Activated CD4-positive, alpha-beta memory T cell treated with anti-CD3 and anti-CD28 coated beads for 36 hours (primary cell): Measurements from ENCODE around the gene FGD3. TPM values are rescaled to one million over a fixed set of nuclear protein-coding genes. Genes with fewer than 3 reads are reported as not detected.
"Not testable (repeated sequence)": the region's sequence is repeated elsewhere in the genome, so short reads cannot be mapped to it uniquely, and the experiment has no call there.

ENCODE experiments used
- CTCF ChIA-PET: fragments of 350-600 bp; sonication (Branson Sonifier 250); formaldehyde crosslinking; loops from one replicate; lab custom pipeline; 2021; ENCODE audit warnings: antibody characterized with exemption, inconsistent platforms; lab: Charles Lee
- POLR2A ChIA-PET: fragments of 350-600 bp; sonication (Branson Sonifier 250); formaldehyde crosslinking; loops from one replicate; lab custom pipeline; 2021; ENCODE audit warnings: antibody characterized with exemption; lab: Charles Lee
- DNase-seq: peaks from one replicate; pipeline ENCODE4 v3.0.0-alpha.2; 2020
- H3K27ac Mint-ChIP-seq: one replicate; pipeline ENCODE4 v1.8.0; 2021; ENCODE audit warnings: mixed read lengths
- H3K27me3 Mint-ChIP-seq: one replicate; pipeline ENCODE4 v1.8.0; 2021; ENCODE audit warnings: mixed read lengths
- H3K36me3 Mint-ChIP-seq: one replicate; pipeline ENCODE4 v1.8.0; 2021; ENCODE audit warnings: mixed read lengths
- H3K4me1 Mint-ChIP-seq: one replicate; pipeline ENCODE4 v1.8.0; 2021; ENCODE audit warnings: low read depth, mixed read lengths
- H3K4me3 Mint-ChIP-seq: one replicate; pipeline ENCODE4 v1.8.0; 2021; ENCODE audit warnings: mild to moderate bottlenecking, mixed read lengths
- H3K9me3 Mint-ChIP-seq: one replicate; pipeline ENCODE4 v1.8.0; 2021; ENCODE audit warnings: mixed read lengths
- intact Hi-C: fragments of 100-400 bp; cut with micrococcal nuclease; formaldehyde crosslinking; loops from one replicate; pipeline ENCODE4 v1.15.1; 2023
- total RNA-seq, 2 experiments: library from RNA; stranded (reverse); gene quantifications; one replicate each; pipeline ENCODE4 v1.2.3, GENCODE V29; 2021

FGD3 gene
- total RNA-seq, 2 experiments from 2014 or later, result 41.3 to 47.7 TPM

- ChIA-PET POLR2A (no interaction called here), CTCF (no interaction called here)
- DNase-seq, result no peak
- Mint-ChIP-seq H3K4me3 (no peak overlapping the region), H3K9me3 (no peaks in the 10 kb centered on the region), H3K4me1 (peaks cover 10% of the 10 kb centered on the region), H3K27ac (no peak overlapping the region), H3K36me3 (peaks cover 35% of the 10 kb centered on the region), H3K27me3 (no peaks in the 10 kb centered on the region)
- intact Hi-C loops, result no loop called here
Measured at GRCh38 chr9:93011114-93011513, 63.8 kb downstream of the FGD3 start.

DNA sequence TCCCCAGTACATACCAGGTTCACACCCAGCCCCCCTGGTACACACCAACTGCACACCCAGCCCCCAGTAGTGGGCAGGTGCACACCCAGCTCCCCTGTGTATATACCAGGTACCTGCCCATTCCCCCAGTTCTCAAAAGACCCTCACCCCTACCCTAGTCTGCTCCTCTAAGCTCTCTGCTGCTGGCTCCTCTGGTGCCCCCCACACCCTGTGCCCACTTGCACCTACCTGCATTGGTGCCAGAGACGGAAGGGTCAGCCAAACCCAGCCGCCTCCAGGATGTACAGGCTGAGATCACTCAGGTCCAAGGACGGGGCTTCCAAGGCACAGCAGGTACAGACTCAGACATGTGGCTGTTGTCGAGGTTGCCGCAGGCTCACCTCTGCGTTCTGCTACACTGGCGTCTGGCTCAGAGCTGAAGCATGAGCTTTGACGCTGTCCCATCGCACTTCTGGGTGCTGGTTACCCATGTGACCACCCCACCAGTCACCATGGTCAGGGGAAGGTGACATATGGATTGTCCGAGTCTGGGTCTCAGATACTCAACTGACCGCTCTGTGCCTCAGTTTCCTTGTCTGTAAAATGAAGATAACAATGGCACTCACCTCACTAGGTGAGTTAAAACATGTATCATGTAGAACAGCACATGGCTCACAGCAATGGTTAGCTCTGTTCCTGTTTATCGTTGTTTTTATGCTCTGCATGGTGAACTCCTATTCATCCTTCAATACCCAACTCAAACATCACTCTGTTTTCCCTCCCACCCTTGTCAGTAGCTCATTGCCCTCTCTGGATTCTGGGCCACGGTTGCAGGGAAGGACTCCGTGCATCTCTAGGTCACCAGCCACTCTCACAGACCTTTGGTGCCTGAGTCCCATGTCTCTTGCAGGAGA, 65.9 kb downstream of the FGD3 start:
- Mint-ChIP-seq H3K27ac (peak overlapping the region; percentile 52), H3K4me1 (peaks cover 9% of the 10 kb centered on the region), H3K27me3 (no peaks in the 10 kb centered on the region), H3K4me3 (no peak overlapping the region), H3K36me3 (peaks cover 31% of the 10 kb centered on the region), H3K9me3 (no peaks in the 10 kb centered on the region)
- intact Hi-C loops, result no loop called here
- ChIA-PET POLR2A (interaction anchor here (2.3 kb wide), 1 partner anchor 11 kb away, joined by 9 read pairs; no protein-coding TSS in a partner anchor), CTCF (interaction anchor here (4.8 kb wide), 1 partner anchor 10 kb away, joined by 23 read pairs; no protein-coding TSS in a partner anchor)
- no peak for DNase-seq

DNA sequence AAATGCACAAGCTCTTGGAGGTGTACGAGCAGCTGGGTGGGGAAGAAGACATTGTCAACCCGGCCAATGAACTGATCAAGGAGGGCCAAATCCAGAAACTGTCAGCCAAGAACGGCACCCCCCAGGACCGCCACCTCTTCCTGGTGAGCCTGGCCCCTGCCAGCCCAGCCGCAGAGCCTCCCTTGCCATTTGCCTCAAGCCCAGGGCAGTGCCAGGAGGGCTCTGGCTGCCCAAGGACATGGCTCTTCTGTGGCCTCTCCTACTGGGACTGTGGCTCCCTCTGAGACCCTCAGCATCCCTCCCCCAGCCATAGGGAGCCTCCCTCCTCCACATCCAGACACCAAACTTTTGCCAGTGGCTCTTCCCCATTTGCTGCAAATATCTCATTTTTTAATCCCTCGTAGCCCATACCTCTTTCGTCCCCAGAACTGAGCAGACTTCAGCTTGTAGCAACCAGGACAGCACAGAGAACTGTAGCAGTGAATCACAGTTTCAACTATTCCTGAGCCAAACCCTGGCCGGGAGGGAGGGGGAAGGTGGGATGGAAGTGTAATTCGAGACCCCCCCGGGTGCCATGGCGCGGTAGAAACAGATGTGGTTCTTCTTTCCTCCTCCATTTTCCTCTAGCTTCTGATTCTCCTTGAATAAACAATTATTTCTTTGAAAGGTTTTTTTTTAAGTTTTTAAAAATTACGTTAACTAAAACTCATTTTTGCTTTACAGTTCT, 66.7 kb downstream of the FGD3 start:
- H3K27me3 Mint-ChIP-seq, result no peaks in the 10 kb centered on the region
- intact Hi-C loops, result no loop called here
- H3K4me3 Mint-ChIP-seq, result no peak overlapping the region
- no peak for DNase-seq
- peaks cover 6% of the 10 kb centered on the region for H3K4me1 Mint-ChIP-seq
- H3K36me3 Mint-ChIP-seq, result peaks cover 28% of the 10 kb centered on the region
- no peaks in the 10 kb centered on the region for H3K9me3 Mint-ChIP-seq
- H3K27ac Mint-ChIP-seq, result peak overlapping the region; percentile 71
- POLR2A ChIA-PET, result interaction anchor here (2.3 kb wide), 1 partner anchor 11 kb away, joined by 9 read pairs; no protein-coding TSS in a partner anchor
- CTCF ChIA-PET, result interaction anchor here (1.1 to 4.8 kb wide), 2 partner anchors 11 to 50 kb away, joined by 3 to 23 read pairs; no protein-coding TSS in a partner anchor

GRCh38 chr9:93015190-93015589, 67.9 kb downstream of the FGD3 start:
- intact Hi-C loops, H3K4me3 Mint-ChIP-seq, H3K27ac Mint-ChIP-seq, H3K27me3 Mint-ChIP-seq, H3K9me3 Mint-ChIP-seq, DNase-seq: not testable (repeated sequence)
- H3K4me1 Mint-ChIP-seq, result peaks cover 11% of the 10 kb centered on the region
- CTCF ChIA-PET, result interaction anchor here (1.1 to 4.8 kb wide), 3 partner anchors 10 to 49 kb away, joined by 3 to 23 read pairs (median 4); no protein-coding TSS in a partner anchor
- H3K36me3 Mint-ChIP-seq, result peaks cover 29% of the 10 kb centered on the region
- POLR2A ChIA-PET, result interaction anchor here (1.5 kb wide), 1 partner anchor 49 kb away, joined by 3 read pairs; no protein-coding TSS in a partner anchor

DNA sequence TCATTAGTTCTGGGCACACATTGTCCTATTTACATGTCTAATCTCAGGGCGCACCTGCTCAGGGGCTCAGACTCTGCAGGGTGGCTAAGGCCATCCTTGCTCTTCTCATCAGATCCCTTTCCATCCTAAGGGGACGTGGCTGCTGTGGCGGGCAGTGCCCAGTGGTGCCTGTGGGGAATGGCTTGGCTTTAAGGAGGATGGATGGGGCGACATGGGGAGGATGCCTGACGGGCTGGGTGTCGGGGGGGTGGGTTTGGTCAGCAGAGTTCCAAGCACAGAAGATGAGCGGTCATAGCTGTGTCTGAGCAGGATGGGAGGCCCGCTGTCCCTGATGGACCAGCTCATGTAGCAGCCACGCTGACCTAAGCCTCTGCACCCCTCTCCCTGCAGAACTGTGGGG, 70.3 kb downstream of the FGD3 start:
- H3K27me3 Mint-ChIP-seq, result no peaks in the 10 kb centered on the region
- H3K9me3 Mint-ChIP-seq, result no peaks in the 10 kb centered on the region
- no peak overlapping the region for H3K4me3 Mint-ChIP-seq
- CTCF ChIA-PET, result no interaction called here
- H3K27ac Mint-ChIP-seq, result no peak overlapping the region
- peaks cover 24% of the 10 kb centered on the region for H3K4me1 Mint-ChIP-seq
- peak; percentile 6 for DNase-seq
- intact Hi-C loops, result no loop called here
- H3K36me3 Mint-ChIP-seq, result peaks cover 40% of the 10 kb centered on the region
- POLR2A ChIA-PET, result no interaction called here

DNA sequence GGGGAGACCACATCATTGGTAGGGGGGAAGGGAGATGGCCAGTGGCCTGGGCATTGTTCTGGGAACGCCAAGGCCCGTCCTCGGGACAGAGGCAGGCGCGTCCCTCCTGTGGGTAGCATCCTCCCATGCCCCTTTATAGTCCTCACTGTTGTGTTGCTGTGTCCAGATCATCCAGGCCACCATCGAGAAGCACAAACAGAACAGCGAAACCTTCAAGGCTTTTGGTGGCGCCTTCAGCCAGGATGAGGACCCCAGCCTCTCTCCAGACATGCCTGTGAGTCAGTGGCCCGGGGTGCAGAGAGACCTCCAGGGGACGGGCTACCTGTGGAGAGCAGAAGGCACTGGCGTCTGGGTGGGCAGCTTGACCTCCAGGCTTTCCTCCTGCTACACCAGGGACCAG, 72.8 kb downstream of the FGD3 start:
- CTCF ChIA-PET, result interaction anchor here (2.2 kb wide), 1 partner anchor 17 kb away, joined by 12 read pairs; no protein-coding TSS in a partner anchor
- H3K36me3 Mint-ChIP-seq, result peaks cover 41% of the 10 kb centered on the region
- intact Hi-C loops, result no loop called here
- H3K9me3 Mint-ChIP-seq, result no peaks in the 10 kb centered on the region
- peak overlapping the region; percentile 85 for H3K27ac Mint-ChIP-seq
- DNase-seq, result peak; percentile 7
- POLR2A ChIA-PET, result interaction anchor here (1.1 kb wide), 1 partner anchor 87 kb away, joined by 3 read pairs; no protein-coding TSS in a partner anchor
- H3K27me3 Mint-ChIP-seq, result no peaks in the 10 kb centered on the region
- H3K4me1 Mint-ChIP-seq, result peaks cover 44% of the 10 kb centered on the region
- no peak overlapping the region for H3K4me3 Mint-ChIP-seq

DNA sequence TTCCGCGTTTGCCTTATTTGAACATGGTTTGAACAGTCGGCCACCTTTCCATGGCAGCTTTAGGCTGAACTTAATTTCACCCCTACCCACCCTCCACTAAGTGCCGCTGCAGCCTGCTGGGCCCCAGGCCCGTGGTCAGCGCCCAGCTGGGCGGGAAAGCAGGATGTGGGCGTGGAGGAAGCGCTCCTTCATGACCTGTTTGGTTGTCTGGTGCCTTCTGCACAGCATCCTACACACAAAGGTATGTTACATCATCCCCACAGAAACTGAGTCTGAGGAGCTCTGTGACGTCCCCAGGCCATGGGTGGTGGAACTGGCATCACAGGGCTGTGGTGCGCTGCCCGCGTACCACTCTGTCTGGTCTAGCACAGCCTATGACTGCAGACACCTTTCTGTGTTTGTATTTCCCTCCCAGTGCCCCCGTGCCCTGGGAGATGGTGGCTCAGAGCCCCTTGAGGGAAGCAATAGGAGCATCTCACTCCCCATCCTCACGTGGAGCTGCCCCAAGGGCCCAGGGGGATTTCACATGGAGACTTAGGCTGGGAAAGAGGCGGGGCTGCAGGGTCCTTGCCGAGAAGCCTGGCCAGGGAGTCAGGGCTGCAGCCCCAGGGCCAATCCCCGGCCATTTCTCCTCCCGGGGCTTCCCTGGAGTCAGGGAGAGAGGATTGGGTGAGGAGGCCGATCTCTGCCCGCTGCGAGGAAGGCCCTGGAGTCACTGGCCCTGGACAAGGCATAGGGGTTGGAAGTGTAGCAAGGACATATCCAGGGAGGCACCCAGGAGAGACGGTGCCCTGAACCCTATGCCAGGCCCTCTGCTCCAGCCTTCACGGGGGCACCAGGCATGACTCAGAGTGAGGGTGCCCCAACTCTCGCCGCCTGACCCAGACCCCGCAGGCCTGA, 73.7 kb downstream of the FGD3 start:
- DNase-seq, result peak; percentile 78
- peaks cover 42% of the 10 kb centered on the region for H3K36me3 Mint-ChIP-seq
- POLR2A ChIA-PET, result interaction anchor here (1.0 to 1.1 kb wide), 3 partner anchors 39 to 87 kb away, joined by 3 to 4 read pairs (median 3); no protein-coding TSS in a partner anchor
- no peaks in the 10 kb centered on the region for H3K27me3 Mint-ChIP-seq
- H3K4me3 Mint-ChIP-seq, result no peak overlapping the region
- intact Hi-C loops, result no loop called here
- H3K9me3 Mint-ChIP-seq, result no peaks in the 10 kb centered on the region
- CTCF ChIA-PET, result interaction anchor here (0.8 to 2.2 kb wide), 2 partner anchors 18 to 44 kb away, joined by 3 to 12 read pairs; no protein-coding TSS in a partner anchor
- peak overlapping the region; percentile 85 for H3K27ac Mint-ChIP-seq
- peaks cover 50% of the 10 kb centered on the region for H3K4me1 Mint-ChIP-seq

DNA sequence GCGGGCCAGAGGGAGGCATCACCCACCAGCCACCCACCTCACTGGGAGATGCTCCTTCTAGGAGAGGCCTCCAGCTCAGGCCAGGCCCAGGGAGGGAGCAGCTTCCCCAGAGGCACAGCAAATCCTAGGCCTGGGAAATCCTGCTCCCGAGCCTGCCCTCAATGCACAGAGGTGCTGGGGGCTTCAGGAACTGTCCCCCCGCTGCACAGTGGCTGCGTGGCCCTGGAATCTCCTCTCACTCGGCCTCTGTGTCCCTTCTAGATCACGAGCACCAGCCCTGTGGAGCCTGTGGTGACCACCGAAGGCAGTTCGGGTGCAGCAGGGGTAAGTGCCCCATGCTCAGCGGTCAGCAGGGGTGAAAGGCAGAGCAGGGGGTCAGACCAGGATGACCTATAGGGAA, 74.7 kb downstream of the FGD3 start:
- ChIA-PET POLR2A (no interaction called here), CTCF (interaction anchor here (1.3 kb wide), 1 partner anchor 19 kb away, joined by 3 read pairs; no protein-coding TSS in a partner anchor)
- Mint-ChIP-seq H3K9me3 (no peaks in the 10 kb centered on the region), H3K27ac (peak overlapping the region; percentile 85), H3K4me1 (peaks cover 60% of the 10 kb centered on the region), H3K27me3 (no peaks in the 10 kb centered on the region), H3K4me3 (no peak overlapping the region), H3K36me3 (peaks cover 45% of the 10 kb centered on the region)
- intact Hi-C loops, result no loop called here
- no peak for DNase-seq

DNA sequence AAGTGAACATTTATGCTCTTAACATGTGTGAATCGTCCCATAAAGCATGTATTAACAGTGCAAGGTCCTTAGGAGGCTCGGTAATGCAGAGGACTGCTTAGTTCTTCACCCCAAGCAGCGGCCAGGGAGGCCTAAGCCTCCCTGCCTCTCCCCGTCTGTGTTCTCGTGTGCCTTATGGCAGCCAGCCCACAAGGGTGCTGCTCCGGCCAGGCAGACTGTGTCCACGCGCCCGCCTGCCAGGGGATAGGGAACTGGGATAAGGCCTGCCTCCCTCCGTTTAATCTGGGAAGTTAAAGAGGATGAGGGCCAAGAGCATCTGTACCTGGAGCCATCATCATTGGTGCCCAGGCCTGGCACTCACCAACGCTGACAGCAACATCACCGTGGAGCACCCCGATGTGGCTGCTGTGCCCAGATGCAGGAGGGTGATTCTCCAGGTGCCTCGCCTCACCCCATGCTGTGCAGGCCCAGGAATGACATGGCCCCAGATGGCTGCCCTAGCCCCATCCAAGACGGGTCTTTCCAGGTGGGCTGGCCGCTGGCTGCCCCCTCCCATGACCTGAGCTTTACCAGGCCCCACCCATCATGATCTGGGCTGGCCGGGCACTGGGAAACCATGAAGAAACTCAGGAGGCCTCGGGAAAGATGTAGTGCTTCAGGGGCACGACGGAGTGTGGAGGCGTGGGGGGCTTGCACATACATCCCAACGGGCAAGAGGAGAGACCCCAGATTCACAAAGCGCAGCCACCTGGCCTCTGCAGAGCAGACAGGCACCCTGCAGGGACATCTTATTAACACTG, 75.6 kb downstream of the FGD3 start:
- Mint-ChIP-seq H3K27ac (peak overlapping the region; percentile 69), H3K9me3 (no peaks in the 10 kb centered on the region), H3K4me1 (peaks cover 69% of the 10 kb centered on the region), H3K36me3 (peaks cover 42% of the 10 kb centered on the region), H3K27me3 (no peaks in the 10 kb centered on the region), H3K4me3 (no peak overlapping the region)
- intact Hi-C loops, result no loop called here
- POLR2A ChIA-PET, result no interaction called here
- no peak for DNase-seq
- CTCF ChIA-PET, result interaction anchor here (1.3 kb wide), 1 partner anchor 20 kb away, joined by 3 read pairs; no protein-coding TSS in a partner anchor

- intact Hi-C loops, result no loop called here
- H3K36me3 Mint-ChIP-seq, result peaks cover 42% of the 10 kb centered on the region
- no peak for DNase-seq
- peaks cover 71% of the 10 kb centered on the region for H3K4me1 Mint-ChIP-seq
- H3K4me3 Mint-ChIP-seq, result no peak overlapping the region
- no peaks in the 10 kb centered on the region for H3K27me3 Mint-ChIP-seq
- peak overlapping the region; percentile 69 for H3K27ac Mint-ChIP-seq
- no peaks in the 10 kb centered on the region for H3K9me3 Mint-ChIP-seq
- ChIA-PET POLR2A (interaction anchor here (2.0 kb wide), 1 partner anchor 10 kb away, joined by 9 read pairs; no protein-coding TSS in a partner anchor), CTCF (interaction anchor here (0.8 kb wide), 1 partner anchor 20 kb away, joined by 3 read pairs; no protein-coding TSS in a partner anchor)
Measured at GRCh38 chr9:93023521-93023815, 76.1 kb downstream of the FGD3 start.
